ENCODE results near the gene SLC44A5.

DNA sequence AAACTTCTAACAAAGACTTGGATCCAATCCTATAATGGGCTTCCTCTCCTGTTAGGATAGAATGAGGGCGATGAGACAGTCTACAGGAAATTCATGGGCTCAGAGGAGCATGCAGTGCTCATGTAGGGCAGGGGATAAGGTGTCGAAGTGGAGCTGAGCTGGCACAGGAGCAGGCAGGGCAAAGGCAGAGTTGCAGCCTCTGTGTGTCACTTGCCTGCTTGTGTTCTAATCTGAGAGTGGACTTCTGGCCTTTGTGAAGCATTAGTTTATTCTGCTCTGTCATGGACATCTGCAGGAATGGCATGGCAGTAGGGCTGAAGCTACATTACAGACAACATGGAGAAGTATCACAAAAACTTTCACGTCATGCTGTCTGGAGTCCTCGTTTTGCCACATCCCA lies 444.1 kb downstream of the SLC44A5 start:
- TF ChIP-seq, protein P1, sequence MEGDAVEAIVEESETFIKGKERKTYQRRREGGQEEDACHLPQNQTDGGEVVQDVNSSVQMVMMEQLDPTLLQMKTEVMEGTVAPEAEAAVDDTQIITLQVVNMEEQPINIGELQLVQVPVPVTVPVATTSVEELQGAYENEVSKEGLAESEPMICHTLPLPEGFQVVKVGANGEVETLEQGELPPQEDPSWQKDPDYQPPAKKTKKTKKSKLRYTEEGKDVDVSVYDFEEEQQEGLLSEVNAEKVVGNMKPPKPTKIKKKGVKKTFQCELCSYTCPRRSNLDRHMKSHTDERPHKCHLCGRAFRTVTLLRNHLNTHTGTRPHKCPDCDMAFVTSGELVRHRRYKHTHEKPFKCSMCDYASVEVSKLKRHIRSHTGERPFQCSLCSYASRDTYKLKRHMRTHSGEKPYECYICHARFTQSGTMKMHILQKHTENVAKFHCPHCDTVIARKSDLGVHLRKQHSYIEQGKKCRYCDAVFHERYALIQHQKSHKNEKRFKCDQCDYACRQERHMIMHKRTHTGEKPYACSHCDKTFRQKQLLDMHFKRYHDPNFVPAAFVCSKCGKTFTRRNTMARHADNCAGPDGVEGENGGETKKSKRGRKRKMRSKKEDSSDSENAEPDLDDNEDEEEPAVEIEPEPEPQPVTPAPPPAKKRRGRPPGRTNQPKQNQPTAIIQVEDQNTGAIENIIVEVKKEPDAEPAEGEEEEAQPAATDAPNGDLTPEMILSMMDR (conservative IDR thresholded peaks at IDR 0.05; ENCODE audit: low read length) = no peak
- no peak for TF ChIP-seq EZH2phosphoT487 (IDR thresholded peaks at IDR 0.05; ENCODE audit: borderline replicate concordance)
